ENCODE measurements around the gene RBPMS2.

RBPMS2 gene

GRCh38 chr15:64774037-64774628 lies 1.3 kb downstream of the RBPMS2 start:
- no peak for TF ChIP-seq CTCF (IDR thresholded peaks at IDR 0.05; ENCODE audit: low read length, missing control alignments)
- no peak for DNase-seq (ENCODE audit: low read depth)
- no peak overlapping the region for H3K4me3 ChIP-seq (replicated peaks; ENCODE audit: low read depth, low read length)

GRCh38 chr15:64773606-64774005 lies 1.8 kb downstream of the RBPMS2 start:
- TF ChIP-seq CTCF (IDR thresholded peaks at IDR 0.05; ENCODE audit: low read length, missing control alignments): no peak
- no peak overlapping the region for H3K4me3 ChIP-seq (replicated peaks; ENCODE audit: low read depth, low read length)
- no peak for DNase-seq (ENCODE audit: low read depth)

GRCh38 chr15:64772964-64773363 lies 2.4 kb downstream of the RBPMS2 start:
- H3K4me3 ChIP-seq (replicated peaks; ENCODE audit: low read depth, low read length): no peak overlapping the region
- TF ChIP-seq CTCF (IDR thresholded peaks at IDR 0.05; ENCODE audit: low read length, missing control alignments): no peak
- no peak for DNase-seq (ENCODE audit: low read depth)

- no peak overlapping the region for H3K4me3 ChIP-seq (replicated peaks; ENCODE audit: low read depth, low read length)
- TF ChIP-seq CTCF (IDR thresholded peaks at IDR 0.05; ENCODE audit: low read length, missing control alignments): no peak
- no peak for DNase-seq (ENCODE audit: low read depth)
Observed at GRCh38 chr15:64772488-64772887, 2.9 kb downstream of the RBPMS2 start.

- no peak for DNase-seq (ENCODE audit: low read depth)
- H3K4me3 ChIP-seq (replicated peaks; ENCODE audit: low read depth, low read length): no peak overlapping the region
- TF ChIP-seq CTCF (IDR thresholded peaks at IDR 0.05; ENCODE audit: low read length, missing control alignments): no peak
Observed at GRCh38 chr15:64770626-64771025, 4.8 kb downstream of the RBPMS2 start.

GRCh38 chr15:64767203-64767602 lies 8.2 kb downstream of the RBPMS2 start:
- TF ChIP-seq CTCF (IDR thresholded peaks at IDR 0.05; ENCODE audit: low read length, missing control alignments): no peak
- no peak for DNase-seq (ENCODE audit: low read depth)
- H3K4me3 ChIP-seq (replicated peaks; ENCODE audit: low read depth, low read length): no peak overlapping the region

GRCh38 chr15:64766058-64766457 lies 9.3 kb downstream of the RBPMS2 start:
- DNase-seq (ENCODE audit: low read depth): no peak
- TF ChIP-seq CTCF (IDR thresholded peaks at IDR 0.05; ENCODE audit: low read length, missing control alignments): no peak
- no peak overlapping the region for H3K4me3 ChIP-seq (replicated peaks; ENCODE audit: low read depth, low read length)

Data from fibroblast of pulmonary artery (primary cell).